ENCODE measurements around the gene VKORC1L1. TPM values are rescaled to one million over a fixed set of nuclear protein-coding genes. Genes with fewer than 3 reads are reported as not detected.
"Not testable (repeated sequence)": the region's sequence is repeated elsewhere in the genome, so short reads cannot be mapped to it uniquely, and the experiment has no call there.

Gene VKORC1L1
- total and polyA plus RNA-seq, 2 of the 8 experiments (the other 6 are each of a cell fraction or from before 2014, with no cell fraction given) = 12.7 to 45.3 TPM

- DNase-seq (ENCODE audit: low read depth in 1 of 2, low spot score in 2 of 2); H3K23ac ChIP-seq (ENCODE audit: insufficient read length); H3K9ac ChIP-seq (replicated peaks in 1 of 4; ENCODE audit: extremely low read depth in 1 of 4, low read depth in 3 of 4, low read length in 3 of 4); H2AK5ac ChIP-seq (ENCODE audit: low read depth, low read length); H2BK20ac ChIP-seq (ENCODE audit: low read length); H2BK15ac ChIP-seq (ENCODE audit: low read length); H2AFZ ChIP-seq (ENCODE audit: low read length); H3K14ac ChIP-seq (ENCODE audit: insufficient read length); H4K5ac ChIP-seq (ENCODE audit: insufficient read length, low read depth, low read length); H4K8ac ChIP-seq (ENCODE audit: extremely low read depth, insufficient read depth, low read length); H3K23me2 ChIP-seq (ENCODE audit: low read depth, low read length); CTCF ChIA-PET (ENCODE audit: partially characterized antibody); H4K91ac ChIP-seq (replicated peaks; ENCODE audit: insufficient read length, low read length); H3K4ac ChIP-seq (replicated peaks; ENCODE audit: insufficient read length, low read depth, low read length); H3K4me2 ChIP-seq (ENCODE audit: insufficient read depth in 1 of 2, low read depth in 2 of 2, low read length in 2 of 2); H4K20me1 ChIP-seq (replicated peaks in 1 of 2; ENCODE audit: control insufficient read depth in 1 of 2, insufficient read depth in 2 of 2, low read length in 2 of 2); H3K56ac ChIP-seq (replicated peaks; ENCODE audit: insufficient read length, low read depth, low read length); H3K79me2 ChIP-seq (ENCODE audit: control insufficient read depth in 1 of 2, insufficient read depth in 2 of 2, low read length in 2 of 2); H3K27me3 ChIP-seq (replicated peaks in 1 of 4; ENCODE audit: control insufficient read depth in 3 of 4, extremely low read depth in 1 of 4, insufficient read depth in 3 of 4, low read length in 3 of 4); H3K36me3 ChIP-seq (ENCODE audit: control insufficient read depth in 2 of 4, insufficient read depth in 4 of 4, low read length in 3 of 4); H2BK120ac ChIP-seq (replicated peaks; ENCODE audit: low read depth, low read length); POLR2A ChIA-PET (ENCODE audit: partially characterized antibody); H3K79me1 ChIP-seq (ENCODE audit: low read depth, low read length); H3K9me3 ChIP-seq (ENCODE audit: insufficient read depth in 2 of 2, low read depth in 1 of 2, low read length in 1 of 2); H3K18ac ChIP-seq (ENCODE audit: extremely low read depth, low read length); H2BK5ac ChIP-seq (ENCODE audit: low read depth, low read length); FAIRE-seq; H3K4me3 ChIP-seq (ENCODE audit: extremely low read depth in 1 of 4, insufficient read depth in 2 of 4, low read depth in 3 of 4, low read length in 4 of 4); H3K4me1 ChIP-seq (replicated peaks in 1 of 4; ENCODE audit: control insufficient read depth in 3 of 4, insufficient read depth in 4 of 4, low read length in 3 of 4); H2BK12ac ChIP-seq (ENCODE audit: low read depth, low read length); H3K27ac ChIP-seq (ENCODE audit: low read depth, low read length): not testable (repeated sequence)
Measured at GRCh38 chr7:65843616-65844015, 29.3 kb upstream of the VKORC1L1 start.
